ENCODE results near the gene EXOSC3. TPM values are rescaled to one million over a fixed set of nuclear protein-coding genes. Genes with fewer than 3 reads are reported as not detected.

The EXOSC3 gene
- total and polyA plus RNA-seq, 7 donors = 12.9 to 48.9 (median 18.3) TPM

GRCh38 chr9:37796232-37796631 is 11.4 kb upstream of the EXOSC3 start:
- DNase-seq = no peak
- Histone ChIP-seq H3K27me3 (ENCODE audit: insufficient read depth in 3 of 3, low read length in 2 of 3) (no peaks in the 10 kb centered on the region), H3K27ac (no peak overlapping the region), H3K9me3 (no peaks in the 10 kb centered on the region), H3K4me3 (no peak overlapping the region), H3K36me3 (ENCODE audit: insufficient read depth in 1 of 2, low read depth in 1 of 2) (no peaks in the 10 kb centered on the region), H3K4me1 (no peaks in the 10 kb centered on the region)
- no peak for ATAC-seq
- TF ChIP-seq CTCF (IDR thresholded peaks at IDR 0.05) = no peak
- intact Hi-C loops (cut with DNase I) = no loop called here
- WGBS, 3 donors = 59 to 75% (median 70%) methylated on average over 2 of the region's 2 CpGs

- TF ChIP-seq CTCF (IDR thresholded peaks at IDR 0.05) = no peak
- 85 to 89% (median 86%) methylated on average over 5 of the region's 5 CpGs for WGBS, 3 donors
These were observed 7.3 kb upstream of the EXOSC3 start for GRCh38 chr9:37792122-37792521.

GRCh38 chr9:37790096-37790495 is 5.2 kb upstream of the EXOSC3 start:
- ATAC-seq (no peak), DNase-seq (no peak)
- no peaks in the 10 kb centered on the region for H3K36me3 ChIP-seq (ENCODE audit: insufficient read depth in 1 of 2, low read depth in 1 of 2)
- no peak for TF ChIP-seq CTCF (IDR thresholded peaks at IDR 0.05)
- 97 to 100% (median 97%) methylated on average over 2 of the region's 2 CpGs for WGBS, 3 donors
- peaks cover 0 to 4% (median 0%) of the 10 kb centered on the region in 3 donors for H3K27me3 ChIP-seq (ENCODE audit: insufficient read depth in 3 of 3, low read length in 2 of 3)
- no peak overlapping the region for H3K27ac ChIP-seq
- intact Hi-C loops (cut with DNase I) = no loop called here
- H3K4me3 ChIP-seq = no peak overlapping the region
- H3K9me3 ChIP-seq = no peaks in the 10 kb centered on the region
- H3K4me1 ChIP-seq = no peaks in the 10 kb centered on the region

More at GRCh38 chr9:37792122-37792521, 7.3 kb upstream of the EXOSC3 start:
- Histone ChIP-seq H3K27me3 (ENCODE audit: insufficient read depth in 3 of 3, low read length in 2 of 3) (peaks cover 0 to 4% (median 0%) of the 10 kb centered on the region in 3 donors), H3K36me3 (ENCODE audit: insufficient read depth in 1 of 2, low read depth in 1 of 2) (no peaks in the 10 kb centered on the region), H3K27ac (no peak overlapping the region), H3K9me3 (no peaks in the 10 kb centered on the region), H3K4me3 (no peak overlapping the region), H3K4me1 (no peaks in the 10 kb centered on the region)
- intact Hi-C loops (cut with DNase I) = no loop called here
- no peak for ATAC-seq
- no peak for DNase-seq

- Histone ChIP-seq H3K27me3 (ENCODE audit: insufficient read depth in 3 of 3, low read length in 2 of 3) (peaks cover 0 to 4% (median 0%) of the 10 kb centered on the region in 3 donors), H3K27ac (no peak overlapping the region), H3K9me3 (no peaks in the 10 kb centered on the region), H3K36me3 (ENCODE audit: insufficient read depth in 1 of 2, low read depth in 1 of 2) (peaks cover 0 to 6% of the 10 kb centered on the region in 2 donors), H3K4me1 (peaks cover 5% of the 10 kb centered on the region), H3K4me3 (no peak overlapping the region)
- DNase-seq (no peak), ATAC-seq (no peak)
- no peak for TF ChIP-seq CTCF (IDR thresholded peaks at IDR 0.05)
- WGBS, 3 donors = 81 to 84% (median 82%) methylated on average over 6 of the region's 6 CpGs
- intact Hi-C loops (cut with DNase I) = loop anchor here (10.0 kb wide), 3 partner anchors 204 to 324 kb away; partner anchors contain the start of genes POLR1E (in 1 of the 2) and ZBTB5 (in 1 of the 2)
These were observed 3.5 kb upstream of the EXOSC3 start for GRCh38 chr9:37788332-37788731.

- no peak for DNase-seq
These were observed 2.2 kb upstream of the EXOSC3 start for GRCh38 chr9:37787059-37787458.

More at GRCh38 chr9:37787059-37787458, 2.2 kb upstream of the EXOSC3 start:
- H3K36me3 ChIP-seq (ENCODE audit: insufficient read depth in 1 of 2, low read depth in 1 of 2) = peaks cover 9 to 19% of the 10 kb centered on the region in 2 donors
- H3K27me3 ChIP-seq (ENCODE audit: insufficient read depth in 3 of 3, low read length in 2 of 3) = peaks cover 0 to 4% (median 0%) of the 10 kb centered on the region in 3 donors
- ATAC-seq = no peak
- no peak for TF ChIP-seq CTCF (IDR thresholded peaks at IDR 0.05)
- H3K4me3 ChIP-seq = no peak overlapping the region
- H3K4me1 ChIP-seq = peaks cover 5% of the 10 kb centered on the region
- 45 to 52% (median 46%) methylated on average over 45 of the region's 45 CpGs for WGBS, 3 donors
- intact Hi-C loops (cut with DNase I) = loop anchor here (10.0 kb wide), 3 partner anchors 202 to 322 kb away; partner anchors contain the start of genes POLR1E (in 1 of the 2) and ZBTB5 (in 1 of the 2)
- H3K27ac ChIP-seq = no peak overlapping the region
- no peaks in the 10 kb centered on the region for H3K9me3 ChIP-seq
